Ovary (tissue), 9 donors: ENCODE results near the gene OR10J1. TPM values are rescaled to one million over a fixed set of nuclear protein-coding genes. Genes with fewer than 3 reads are reported as not detected.

Experiments
- DNase-seq, 5 donors: peaks; one replicate each; pipeline ENCODE4 v3.0.0-alpha.2; 2019 to 2020
- H3K27ac ChIP-seq, 2 donors: fragments of 200-600 bp; one replicate each; pipeline versions ENCODE4 v1.5.1 to v1.8.0; 2019 to 2022
- H3K27me3 ChIP-seq: fragments of 200-600 bp; one replicate; pipeline ENCODE4 v1.8.0; 2022
- H3K36me3 ChIP-seq: fragments of 200-600 bp; sonication (generic); one replicate; pipeline ENCODE4 v1.5.1; 2019
- H3K4me1 ChIP-seq: one replicate; pipeline ENCODE4 v1.8.1; 2013; ENCODE audit warnings: mild to moderate bottlenecking, moderate library complexity; ENCODE audit not compliant: insufficient read depth
- H3K4me3 ChIP-seq: fragments of 200-600 bp; sonication (generic); one replicate; pipeline ENCODE4 v1.5.1; 2017
- H3K9me3 ChIP-seq, 2 donors: fragments of 200-600 bp in 1 of 2; sonication (generic) in 1 of 2; one replicate each; pipeline versions ENCODE4 v1.5.1 to v1.8.1; 2013 to 2019; ENCODE audit warnings: mild to moderate bottlenecking in 1 of 2, moderate library complexity in 1 of 2
- CTCF ChIP-seq, 3 donors: fragments of 450-650 bp in 2 of 3; fragments of 200-600 bp in 1 of 3; IDR thresholded peaks; one replicate each; pipeline versions ENCODE4 v1.5.1 to v1.8.0; 2016 to 2022; ENCODE audit warnings: antibody characterized with exemption in 3 of 3, mild to moderate bottlenecking in 1 of 3
- EP300 ChIP-seq: sonication (generic); formaldehyde crosslinking; IDR thresholded peaks from one replicate; pipeline ENCODE4 v1.6.1; 2017; ENCODE audit warnings: antibody characterized with exemption
- POLR2A ChIP-seq: fragments of 450-650 bp; IDR thresholded peaks from one replicate; pipeline ENCODE4 v1.6.1; 2017; ENCODE audit warnings: antibody characterized with exemption, mild to moderate bottlenecking, moderate library complexity
- WGBS, 3 donors: extraction: QIAGEN DNeasy Blood & Tissue Kit in 1 of 3; methylation state at CpG; one replicate each; pipeline versions ENCODE4 v1.1.5 to v1.1.7; 2013 to 2017; 5-methylcytosine and 5-hydroxymethylcytosine counted together
- intact Hi-C, 4 donors: fragments of 100-400 bp; cut with DNase I; formaldehyde crosslinking; loops; one replicate each; pipeline versions ENCODE4 v1.11.0 to v1.15.1; 2022 to 2023
- polyA plus RNA-seq, 2 donors: library from polyadenylated mRNA; stranded (reverse); fragments of 200-250 nt in 1 of 2; fragments of 350-450 nt in 1 of 2; fragmentation: Illumina TruSeq in 1 of 2; extraction: RNeasy Lipid Tissue Mini Kit (QIAGEN cat#74804) in 1 of 2; gene quantifications; one replicate each; pipeline ENCODE4 v1.2.3, GENCODE V29; 2013 to 2014
- total RNA-seq, 7 donors: library from RNA; depleted of rRNA in 2 of 7; stranded (reverse); fragments of >200 nt in 2 of 7; fragmentation: NEBNext Ultra II Directional in 3 of 7; extraction: Animal tissue kit (Norgen Biotek cat#: 25700) in 3 of 7; gene quantifications; one replicate each; pipeline versions ENCODE4 v1.1.0 to v1.2.4, GENCODE V29; 2016 to 2023
- donor health status: DM: no; HTN: no; CAD: no; lungs with moderate emphysema.
- donor health status: DM: no; HTN: no; CAD: no.
- donor health status: Bipolar disorder and iron deficiency.
- donor health status: DM: yes; HTN: yes; CAD: no.
- donor health status: DM: no; HTN: no; CAD: no.
- donor health status: DM: yes; HTN: yes; CAD: no.

Gene OR10J1
- total and polyA plus RNA-seq, 9 donors, result not detected

- DNase-seq, result no peak
These were observed 30.5 kb downstream of the OR10J1 start for GRCh38 chr1:159469921-159470533.

GRCh38 chr1:159473335-159473734 is 33.8 kb downstream of the OR10J1 start:
- no peak for TF ChIP-seq EP300
- no peak for TF ChIP-seq CTCF (IDR thresholded peaks at IDR 0.05)
- TF ChIP-seq POLR2A, result no peak
- no peaks in the 10 kb centered on the region for H3K9me3 ChIP-seq
- H3K27ac ChIP-seq, result no peak overlapping the region
- no peaks in the 10 kb centered on the region for H3K36me3 ChIP-seq
- WGBS, 3 donors, result 30 to 56% (median 34%) methylated on average over 1 of the region's 1 CpG
- no peaks in the 10 kb centered on the region for H3K4me1 ChIP-seq
- H3K27me3 ChIP-seq, result no peaks in the 10 kb centered on the region
- intact Hi-C loops, result no loop called here
- no peak overlapping the region for H3K4me3 ChIP-seq
- no peak for DNase-seq

More at GRCh38 chr1:159469921-159470533, 30.5 kb downstream of the OR10J1 start:
- TF ChIP-seq EP300 (no peak), POLR2A (no peak), CTCF (IDR thresholded peaks at IDR 0.05) (no peak)
- Histone ChIP-seq H3K27ac (no peak overlapping the region), H3K36me3 (no peaks in the 10 kb centered on the region), H3K9me3 (no peaks in the 10 kb centered on the region), H3K4me3 (no peak overlapping the region), H3K4me1 (no peaks in the 10 kb centered on the region), H3K27me3 (no peaks in the 10 kb centered on the region)
- intact Hi-C loops, result no loop called here
- 31 to 34% (median 31%) methylated on average over 4 of the region's 4 CpGs for WGBS, 3 donors

- no peaks in the 10 kb centered on the region for H3K27me3 ChIP-seq
- WGBS, 3 donors, result 67 to 92% (median 68%) methylated on average over 1 of the region's 1 CpG
- intact Hi-C loops, result no loop called here
These were observed 35.4 kb downstream of the OR10J1 start for GRCh38 chr1:159474926-159475325.

GRCh38 chr1:159483501-159483900 is 44.0 kb downstream of the OR10J1 start:
- no peak overlapping the region for H3K4me3 ChIP-seq
- H3K27me3 ChIP-seq, result no peaks in the 10 kb centered on the region
- DNase-seq, result no peak
- no peaks in the 10 kb centered on the region for H3K9me3 ChIP-seq
- 73 to 88% (median 74%) methylated on average over 4 of the region's 4 CpGs for WGBS, 3 donors
- no peak for TF ChIP-seq CTCF (IDR thresholded peaks at IDR 0.05)
- TF ChIP-seq POLR2A, result no peak
- TF ChIP-seq EP300, result no peak
- H3K4me1 ChIP-seq, result no peaks in the 10 kb centered on the region
- no peak overlapping the region for H3K27ac ChIP-seq
- peaks cover 2% of the 10 kb centered on the region for H3K36me3 ChIP-seq
- intact Hi-C loops, result no loop called here

More at GRCh38 chr1:159474926-159475325, 35.4 kb downstream of the OR10J1 start:
- no peak overlapping the region for H3K27ac ChIP-seq
- TF ChIP-seq EP300, result no peak
- TF ChIP-seq POLR2A, result no peak
- H3K4me1 ChIP-seq, result no peaks in the 10 kb centered on the region
- H3K36me3 ChIP-seq, result no peaks in the 10 kb centered on the region
- DNase-seq, result no peak
- no peak overlapping the region for H3K4me3 ChIP-seq
- H3K9me3 ChIP-seq, result no peaks in the 10 kb centered on the region

Other genes starting within 250 kb of the OR10J1 start
- 10 to 100 TPM in 6 of 7 donors, 1 to 10 TPM in 1; 5.6 to 43.0 (median 20.7) TPM for gene ACKR1, start 234.8 kb upstream of the OR10J1 start, total RNA-seq
- 10 to 100 TPM; 36.2 to 41.9 TPM for gene ACKR1, start 234.8 kb upstream of the OR10J1 start, polyA plus RNA-seq
- gene FCER1A, start 137.4 kb upstream of the OR10J1 start, total RNA-seq, result under 1 TPM in 4 of 7 donors, not detected in 3; 0.20 to 0.76 (median 0.51) TPM
- gene FCER1A, start 137.4 kb upstream of the OR10J1 start, polyA plus RNA-seq, result 1 to 10 TPM in 1 of 2 donors, under 1 TPM in 1; 0.92 to 9.9 TPM
- gene OR10J4, start 7.5 kb upstream of the OR10J1 start, total RNA-seq, result not detected
- gene OR10J4, start 7.5 kb upstream of the OR10J1 start, polyA plus RNA-seq, result not detected
- gene OR10J5, start 96.3 kb downstream of the OR10J1 start, total RNA-seq, result not detected
- gene OR10J5, start 96.3 kb downstream of the OR10J1 start, polyA plus RNA-seq, result not detected
- under 1 TPM in 2 of 7 donors, not detected in 5; 0.69 to 0.72 TPM for gene APCS, start 148.1 kb downstream of the OR10J1 start, total RNA-seq
- gene APCS, start 148.1 kb downstream of the OR10J1 start, polyA plus RNA-seq, result not detected